ENCODE data around the gene ST8SIA2. TPM values are rescaled to one million over a fixed set of nuclear protein-coding genes. Genes with fewer than 3 reads are reported as not detected.
A peak's percentile ranks its signal among the peaks of the same experiment; 100 is the strongest.
"Not testable (repeated sequence)": the region's sequence is repeated elsewhere in the genome, so short reads cannot be mapped to it uniquely, and the experiment has no call there.

The ST8SIA2 gene
- total and polyA plus RNA-seq, 2 experiments from 2014 or later = 0.87 to 1.1 TPM

DNA sequence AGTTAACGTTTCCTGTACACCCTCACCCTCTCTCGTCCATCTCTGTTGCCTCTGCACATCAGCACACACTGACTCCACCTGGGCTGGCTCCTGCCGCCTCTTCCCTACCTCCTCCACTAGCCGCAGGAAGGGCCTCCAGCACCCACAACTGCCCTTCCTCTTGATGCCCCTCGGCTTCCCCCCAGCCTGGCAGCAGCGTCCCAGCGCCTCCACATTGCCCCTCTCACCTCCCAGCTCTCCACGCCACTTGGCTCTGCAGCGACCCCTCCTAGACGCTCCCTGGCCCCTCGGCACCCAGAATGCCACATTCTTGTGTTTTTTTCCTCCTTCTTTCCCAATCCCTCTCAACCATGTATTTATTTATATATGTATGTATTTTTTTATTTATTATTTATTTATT is 73.6 kb downstream of the ST8SIA2 start:
- Histone ChIP-seq H3K79me2 (no peaks in the 10 kb centered on the region), H2AFZ (no peak overlapping the region), H3K9me2 (replicated peaks; ENCODE audit: insufficient read depth) (no peaks in the 10 kb centered on the region), H4K20me1 (ENCODE audit: insufficient read depth, poor library complexity, severe bottlenecking) (no peaks in the 10 kb centered on the region), H3K36me3 (replicated peaks; ENCODE audit: insufficient read depth, low read depth) (no peaks in the 10 kb centered on the region), H3K27me3 (no peaks in the 10 kb centered on the region), H3K4me3 (no peak overlapping the region), H3K27ac (no peak overlapping the region), H3K9me3 (ENCODE audit: low read depth) (no peaks in the 10 kb centered on the region), H3K4me1 (ENCODE audit: insufficient read depth) (no peaks in the 10 kb centered on the region), H3K4me2 (no peak overlapping the region)
- TF ChIP-seq, protein P1, sequence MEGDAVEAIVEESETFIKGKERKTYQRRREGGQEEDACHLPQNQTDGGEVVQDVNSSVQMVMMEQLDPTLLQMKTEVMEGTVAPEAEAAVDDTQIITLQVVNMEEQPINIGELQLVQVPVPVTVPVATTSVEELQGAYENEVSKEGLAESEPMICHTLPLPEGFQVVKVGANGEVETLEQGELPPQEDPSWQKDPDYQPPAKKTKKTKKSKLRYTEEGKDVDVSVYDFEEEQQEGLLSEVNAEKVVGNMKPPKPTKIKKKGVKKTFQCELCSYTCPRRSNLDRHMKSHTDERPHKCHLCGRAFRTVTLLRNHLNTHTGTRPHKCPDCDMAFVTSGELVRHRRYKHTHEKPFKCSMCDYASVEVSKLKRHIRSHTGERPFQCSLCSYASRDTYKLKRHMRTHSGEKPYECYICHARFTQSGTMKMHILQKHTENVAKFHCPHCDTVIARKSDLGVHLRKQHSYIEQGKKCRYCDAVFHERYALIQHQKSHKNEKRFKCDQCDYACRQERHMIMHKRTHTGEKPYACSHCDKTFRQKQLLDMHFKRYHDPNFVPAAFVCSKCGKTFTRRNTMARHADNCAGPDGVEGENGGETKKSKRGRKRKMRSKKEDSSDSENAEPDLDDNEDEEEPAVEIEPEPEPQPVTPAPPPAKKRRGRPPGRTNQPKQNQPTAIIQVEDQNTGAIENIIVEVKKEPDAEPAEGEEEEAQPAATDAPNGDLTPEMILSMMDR (IDR thresholded peaks at IDR 0.05; ENCODE audit: poor library complexity) = no peak
- no peak for TF ChIP-seq EZH2phosphoT487 (IDR thresholded peaks at IDR 0.05; ENCODE audit: low read depth, severe bottlenecking, unreplicated experiment)
- TF ChIP-seq EZH2 (IDR thresholded peaks at IDR 0.05; ENCODE audit: borderline replicate concordance) = no peak
- no peak for DNase-seq (ENCODE audit: low spot score)
- 90% methylated on average over 11 of the region's 11 CpGs for WGBS (ENCODE audit: low lambda C conversion rate, missing lambda C conversion rate)

DNA sequence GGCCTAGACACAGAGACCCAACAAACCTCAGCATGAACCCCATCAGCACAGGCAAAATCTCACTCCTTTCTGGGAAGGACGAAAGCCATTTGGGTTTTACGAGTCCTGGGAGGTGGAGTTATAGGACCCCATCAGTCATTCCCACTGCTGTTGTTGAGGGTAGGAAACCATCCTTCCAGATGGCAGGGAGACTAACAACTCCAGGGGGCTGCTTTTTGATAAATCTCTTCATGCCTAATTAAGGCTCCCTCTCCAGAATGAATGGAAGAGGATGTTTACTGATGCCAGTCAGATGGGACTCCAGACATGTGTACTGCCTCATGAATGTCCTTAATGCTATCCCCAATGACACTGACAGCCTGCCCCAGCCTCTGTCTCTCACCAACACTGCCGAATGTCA is 75.3 kb downstream of the ST8SIA2 start:
- Histone ChIP-seq H3K9me2 (replicated peaks; ENCODE audit: insufficient read depth) (no peaks in the 10 kb centered on the region), H3K27ac (no peak overlapping the region), H2AFZ (no peak overlapping the region), H3K4me2 (no peak overlapping the region), H3K4me3 (no peak overlapping the region), H3K27me3 (no peaks in the 10 kb centered on the region), H3K4me1 (ENCODE audit: insufficient read depth) (no peaks in the 10 kb centered on the region), H3K79me2 (no peaks in the 10 kb centered on the region), H4K20me1 (ENCODE audit: insufficient read depth, poor library complexity, severe bottlenecking) (no peaks in the 10 kb centered on the region), H3K36me3 (replicated peaks; ENCODE audit: insufficient read depth, low read depth) (no peaks in the 10 kb centered on the region), H3K9me3 (ENCODE audit: low read depth) (no peaks in the 10 kb centered on the region)
- TF ChIP-seq EZH2 (IDR thresholded peaks at IDR 0.05; ENCODE audit: borderline replicate concordance) (no peak), EZH2phosphoT487 (IDR thresholded peaks at IDR 0.05; ENCODE audit: low read depth, severe bottlenecking, unreplicated experiment) (no peak)
- TF ChIP-seq, protein P1 (IDR thresholded peaks at IDR 0.05; ENCODE audit: poor library complexity) = no peak
- no peak for DNase-seq (ENCODE audit: low spot score)
- 73% methylated on average over 3 of the region's 3 CpGs for WGBS (ENCODE audit: low lambda C conversion rate, missing lambda C conversion rate)

DNA sequence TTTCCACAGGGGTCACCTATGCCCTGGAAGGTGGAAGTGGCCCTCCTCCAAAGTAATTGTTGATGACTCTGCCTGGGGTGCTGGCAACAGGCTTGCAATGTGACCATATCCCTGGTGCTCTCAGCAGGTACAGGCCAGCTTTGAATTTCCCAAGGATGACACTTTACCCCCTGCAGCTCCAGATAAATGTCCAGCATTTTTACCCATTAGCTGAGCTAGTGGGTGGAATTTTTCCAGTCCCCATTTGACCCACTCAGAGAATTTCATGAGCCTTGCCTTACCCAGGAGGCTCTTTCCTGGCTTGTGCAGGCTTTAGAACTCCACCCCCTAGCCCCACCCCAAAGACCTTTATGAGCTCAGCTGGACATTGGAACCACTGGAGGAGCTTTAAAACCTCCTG is 77.6 kb downstream of the ST8SIA2 start:
- H3K4me3 ChIP-seq = no peak overlapping the region
- H3K27me3 ChIP-seq = no peaks in the 10 kb centered on the region
- H3K9me3 ChIP-seq (ENCODE audit: low read depth) = no peaks in the 10 kb centered on the region
- no peaks in the 10 kb centered on the region for H3K4me1 ChIP-seq (ENCODE audit: insufficient read depth)
- TF ChIP-seq EZH2phosphoT487 (IDR thresholded peaks at IDR 0.05; ENCODE audit: low read depth, severe bottlenecking, unreplicated experiment) = no peak
- TF ChIP-seq EZH2 (IDR thresholded peaks at IDR 0.05; ENCODE audit: borderline replicate concordance) = no peak
- TF ChIP-seq, protein P1 (IDR thresholded peaks at IDR 0.05; ENCODE audit: poor library complexity) = no peak
- peak; percentile 13 for DNase-seq (ENCODE audit: low spot score)
- no peaks in the 10 kb centered on the region for H3K9me2 ChIP-seq (replicated peaks; ENCODE audit: insufficient read depth)
- H3K36me3 ChIP-seq (replicated peaks; ENCODE audit: insufficient read depth, low read depth) = no peaks in the 10 kb centered on the region
- H3K27ac ChIP-seq = no peak overlapping the region
- no peak overlapping the region for H3K4me2 ChIP-seq
- H3K79me2 ChIP-seq = no peaks in the 10 kb centered on the region
- H2AFZ ChIP-seq = no peak overlapping the region
- no peaks in the 10 kb centered on the region for H4K20me1 ChIP-seq (ENCODE audit: insufficient read depth, poor library complexity, severe bottlenecking)

DNA sequence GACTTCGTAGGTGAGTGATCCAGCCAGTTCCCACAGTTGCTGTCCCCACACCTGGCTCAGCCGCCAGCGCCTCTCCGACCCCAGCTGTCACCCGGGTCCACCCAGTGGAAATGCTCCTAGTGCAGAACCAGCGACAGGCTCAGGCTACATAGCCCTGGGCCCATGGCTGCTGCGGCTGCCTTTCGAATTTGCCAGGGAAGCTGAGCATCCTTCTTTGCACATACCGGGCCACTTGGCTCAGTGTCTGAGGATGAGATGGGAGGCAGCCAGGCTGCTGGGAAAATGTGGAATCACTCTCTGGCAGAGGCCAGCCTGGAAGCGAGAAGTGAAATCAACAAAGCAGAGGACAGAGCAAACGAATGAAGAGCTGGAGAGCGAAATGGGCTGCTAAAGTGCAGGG is 80.1 kb downstream of the ST8SIA2 start:
- Histone ChIP-seq H3K27me3 (no peaks in the 10 kb centered on the region), H3K27ac (no peak overlapping the region), H3K9me2 (replicated peaks; ENCODE audit: insufficient read depth) (no peaks in the 10 kb centered on the region), H3K36me3 (replicated peaks; ENCODE audit: insufficient read depth, low read depth) (no peaks in the 10 kb centered on the region), H4K20me1 (ENCODE audit: insufficient read depth, poor library complexity, severe bottlenecking) (no peaks in the 10 kb centered on the region), H3K79me2 (no peaks in the 10 kb centered on the region), H3K4me1 (ENCODE audit: insufficient read depth) (no peaks in the 10 kb centered on the region), H3K4me2 (no peak overlapping the region), H3K4me3 (no peak overlapping the region), H3K9me3 (ENCODE audit: low read depth) (no peaks in the 10 kb centered on the region), H2AFZ (no peak overlapping the region)
- no peak for DNase-seq (ENCODE audit: low spot score)
- TF ChIP-seq EZH2 (IDR thresholded peaks at IDR 0.05; ENCODE audit: borderline replicate concordance) = no peak
- no peak for TF ChIP-seq EZH2phosphoT487 (IDR thresholded peaks at IDR 0.05; ENCODE audit: low read depth, severe bottlenecking, unreplicated experiment)
- TF ChIP-seq, protein P1 (IDR thresholded peaks at IDR 0.05; ENCODE audit: poor library complexity) = no peak
- 91% methylated on average over 12 of the region's 12 CpGs for WGBS (ENCODE audit: low lambda C conversion rate, missing lambda C conversion rate)

DNA sequence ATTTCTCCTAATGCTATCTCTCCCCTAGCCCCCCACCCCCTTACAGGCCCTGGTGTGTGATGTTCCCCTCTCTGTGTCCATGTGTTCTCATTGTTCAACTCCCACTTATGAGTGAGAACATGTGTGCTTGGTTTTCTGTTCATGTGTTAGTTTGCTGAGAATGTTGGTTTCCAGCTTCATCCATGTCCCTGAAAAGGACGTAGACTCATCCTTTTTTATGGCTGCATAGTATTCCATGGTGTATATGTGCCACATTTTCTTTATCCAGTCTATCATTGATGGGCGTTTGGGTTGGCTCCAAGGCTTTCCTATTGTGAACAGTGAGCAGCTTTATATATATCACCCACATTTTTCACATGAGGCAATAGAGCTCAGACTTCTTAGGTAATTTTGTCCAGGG is 86.0 kb downstream of the ST8SIA2 start:
- H3K4me1 ChIP-seq (ENCODE audit: insufficient read depth); H3K9me3 ChIP-seq (ENCODE audit: low read depth); H3K4me3 ChIP-seq; H3K9me2 ChIP-seq (replicated peaks; ENCODE audit: insufficient read depth); DNase-seq (ENCODE audit: low spot score); H3K4me2 ChIP-seq; H4K20me1 ChIP-seq (ENCODE audit: insufficient read depth, poor library complexity, severe bottlenecking); H2AFZ ChIP-seq; H3K27me3 ChIP-seq; H3K27ac ChIP-seq; H3K36me3 ChIP-seq (replicated peaks; ENCODE audit: insufficient read depth, low read depth); H3K79me2 ChIP-seq: not testable (repeated sequence)
- 82% methylated on average over 2 of the region's 2 CpGs for WGBS (ENCODE audit: low lambda C conversion rate, missing lambda C conversion rate)

Measured in hepatocyte (in vitro differentiated cells).